Transverse colon (tissue), 4 donors: ENCODE data around the gene RNU6-1.

Source experiments
- CTCF ChIP-seq, 5 experiments: fragments of 200-600 bp in 3 of 5; fragments of 450-650 bp in 2 of 5; sonication (generic) in 3 of 5; IDR thresholded peaks; 1 replicate in 2 of 5; 2 replicates in 3 of 5; pipeline ENCODE4 v1.5.1; 2016 to 2017; ENCODE audit warnings: antibody characterized with exemption in 5 of 5, inconsistent platforms in 3 of 5, mild to moderate bottlenecking in 2 of 5, moderate library complexity in 1 of 5
- POLR2AphosphoS5 ChIP-seq, 3 donors: sonication (generic); formaldehyde crosslinking; IDR thresholded peaks; one replicate each; pipeline ENCODE4 v1.6.1; 2016; ENCODE audit warnings: antibody characterized with exemption in 3 of 3

- TF ChIP-seq CTCF (IDR thresholded peaks at IDR 0.05) (no peak), POLR2AphosphoS5 (IDR thresholded peaks at IDR 0.05) (no peak)
These were observed 15.5 kb downstream of the RNU6-1 start for GRCh38 chr15:67824197-67824968.
